ENCODE measurements around the gene CELF1.

DNA sequence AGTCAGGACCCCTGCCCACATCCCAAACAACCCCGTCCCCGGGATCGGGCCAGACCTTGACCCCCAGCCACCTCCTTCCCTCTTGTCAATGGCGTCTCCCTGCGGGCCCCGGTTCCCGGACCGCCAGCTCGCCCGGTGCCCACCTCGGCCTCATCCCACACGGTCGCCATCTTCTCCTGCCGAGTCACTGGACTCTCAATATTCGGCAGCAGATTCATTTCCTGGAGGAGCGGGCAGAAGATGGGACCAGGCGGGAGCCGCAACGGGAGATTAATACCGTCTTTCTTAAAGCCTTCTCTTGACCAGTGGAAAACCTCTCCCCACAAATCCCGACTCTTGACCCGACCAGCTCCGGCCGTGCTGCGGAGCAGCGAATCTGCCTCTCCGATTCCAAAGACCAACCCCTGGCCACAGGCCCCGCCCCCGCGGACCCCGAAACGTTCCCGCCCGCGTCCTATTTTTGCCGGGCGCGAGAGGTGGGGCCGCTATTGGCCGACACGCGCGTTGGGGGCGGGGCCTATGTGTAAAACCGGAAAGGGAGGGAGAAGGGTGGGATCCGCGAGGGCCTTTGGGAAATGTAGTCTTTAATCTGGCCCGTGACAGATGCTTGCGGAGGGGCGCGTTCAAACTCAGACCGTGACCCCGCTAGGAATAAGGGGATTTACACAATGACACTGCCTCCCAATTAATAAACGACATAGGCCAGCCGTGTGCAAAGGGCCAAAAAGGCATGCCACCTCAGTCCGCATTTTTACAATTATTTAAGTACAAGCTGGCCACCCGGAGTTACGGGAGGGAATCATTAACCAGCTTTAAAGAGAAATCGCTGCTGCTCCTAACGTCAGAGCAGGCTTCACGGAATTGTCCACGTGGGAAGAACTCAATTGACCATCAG is 126.6 kb downstream of the CELF1 start, which contains the start of gene PSMC3:
- TF ChIP-seq CTCF (IDR thresholded peaks at IDR 0.05) (no peak), EZH2 (IDR thresholded peaks at IDR 0.05) (no peak), EZH2phosphoT487 (IDR thresholded peaks at IDR 0.05) (no peak)

Measured in neural progenitor cell (in vitro differentiated cells).